Astrocyte (in vitro differentiated cells and primary cell): ENCODE results near the gene DAZAP1. TPM values are rescaled to one million over a fixed set of nuclear protein-coding genes. Genes with fewer than 3 reads are reported as not detected.

Experiments used
- DNase-seq: peaks from one replicate; pipeline ENCODE4 v3.0.0-alpha.2; 2010; ENCODE audit warnings: low read depth
- FAIRE-seq: peaks from 2 replicates; lab custom pipeline; 2011; peaks lifted over from hg19 to GRCh38; lab: Jason Lieb, UNC
- H2AFZ ChIP-seq: 2 replicates; pipeline ENCODE4 v1.6.0; 2012; ENCODE audit warnings: low read depth, low read length, inconsistent platforms
- H3K27ac ChIP-seq: 2 replicates; pipeline ENCODE4 v1.5.1; 2011; ENCODE audit warnings: low read depth, low read length, inconsistent platforms
- H3K27me3 ChIP-seq: 2 replicates; pipeline ENCODE4 v1.6.0; 2011; ENCODE audit warnings: low read length, inconsistent platforms; ENCODE audit not compliant: insufficient read depth
- H3K36me3 ChIP-seq: 2 replicates; pipeline ENCODE4 v1.5.1; 2011; ENCODE audit warnings: low read length, inconsistent platforms; ENCODE audit not compliant: insufficient read depth
- H3K4me1 ChIP-seq: 2 replicates; pipeline ENCODE4 v1.5.1; 2011; ENCODE audit warnings: low read length, inconsistent platforms; ENCODE audit not compliant: insufficient read depth
- H3K4me2 ChIP-seq: 2 replicates; pipeline ENCODE4 v1.6.0; 2012; ENCODE audit warnings: low read length, inconsistent platforms
- H3K4me3 ChIP-seq: 2 replicates; pipeline ENCODE4 v1.5.1; 2011; ENCODE audit warnings: low read depth, mild to moderate bottlenecking, low read length, inconsistent platforms; ENCODE audit not compliant: insufficient read depth
- H3K79me2 ChIP-seq: 2 replicates; pipeline ENCODE4 v1.6.0; 2012; ENCODE audit warnings: mild to moderate bottlenecking, low read length, inconsistent platforms; ENCODE audit not compliant: insufficient read depth
- H3K9ac ChIP-seq: 2 replicates; pipeline ENCODE4 v1.6.0; 2012; ENCODE audit warnings: mild to moderate bottlenecking, low read length, inconsistent platforms
- H3K9me3 ChIP-seq: 2 replicates; pipeline ENCODE4 v1.5.1; 2012; ENCODE audit warnings: low read depth, mild to moderate bottlenecking, low read length, inconsistent platforms; ENCODE audit not compliant: insufficient read depth
- H4K20me1 ChIP-seq: 2 replicates; pipeline ENCODE4 v1.6.0; 2012; ENCODE audit warnings: low read length, inconsistent platforms; ENCODE audit not compliant: insufficient read depth
- H3K27ac Mint-ChIP-seq: one replicate; pipeline ENCODE4 v1.8.0; 2021; ENCODE audit warnings: mild to moderate bottlenecking, mixed read lengths; ENCODE audit not compliant: unreplicated experiment
- H3K27me3 Mint-ChIP-seq: one replicate; pipeline ENCODE4 v1.8.0; 2021; ENCODE audit warnings: low read depth, mixed read lengths; ENCODE audit not compliant: unreplicated experiment
- H3K36me3 Mint-ChIP-seq: one replicate; pipeline ENCODE4 v1.8.0; 2021; ENCODE audit warnings: low read depth, mixed read lengths; ENCODE audit not compliant: unreplicated experiment
- H3K4me1 Mint-ChIP-seq: one replicate; pipeline ENCODE4 v1.8.0; 2021; ENCODE audit warnings: low read depth, mixed read lengths; ENCODE audit not compliant: unreplicated experiment
- H3K4me3 Mint-ChIP-seq: one replicate; pipeline ENCODE4 v1.8.0; 2021; ENCODE audit warnings: mild to moderate bottlenecking, moderate library complexity, mixed read lengths; ENCODE audit not compliant: unreplicated experiment
- H3K9me3 Mint-ChIP-seq: one replicate; pipeline ENCODE4 v1.8.0; 2021; ENCODE audit warnings: mild to moderate bottlenecking, mixed read lengths; ENCODE audit not compliant: unreplicated experiment
- CTCF ChIP-seq: IDR thresholded peaks from 2 replicates; pipeline ENCODE4 v1.5.1; 2011; ENCODE audit warnings: low read depth, mild to moderate bottlenecking, inconsistent platforms, low read length, moderate library complexity; ENCODE audit not compliant: insufficient read depth
- EZH2 ChIP-seq: IDR thresholded peaks from 2 replicates; pipeline ENCODE4 v1.6.1; 2012; ENCODE audit warnings: mild to moderate bottlenecking, low read length, inconsistent platforms; ENCODE audit not compliant: insufficient read depth
- total RNA-seq: library from RNA; stranded (reverse); gene quantifications from 2 replicates; pipeline ENCODE4 v1.2.1, GENCODE V29; 2021

Gene DAZAP1
- total RNA-seq, 1 donor from 2014 or later: 108 TPM

DNA sequence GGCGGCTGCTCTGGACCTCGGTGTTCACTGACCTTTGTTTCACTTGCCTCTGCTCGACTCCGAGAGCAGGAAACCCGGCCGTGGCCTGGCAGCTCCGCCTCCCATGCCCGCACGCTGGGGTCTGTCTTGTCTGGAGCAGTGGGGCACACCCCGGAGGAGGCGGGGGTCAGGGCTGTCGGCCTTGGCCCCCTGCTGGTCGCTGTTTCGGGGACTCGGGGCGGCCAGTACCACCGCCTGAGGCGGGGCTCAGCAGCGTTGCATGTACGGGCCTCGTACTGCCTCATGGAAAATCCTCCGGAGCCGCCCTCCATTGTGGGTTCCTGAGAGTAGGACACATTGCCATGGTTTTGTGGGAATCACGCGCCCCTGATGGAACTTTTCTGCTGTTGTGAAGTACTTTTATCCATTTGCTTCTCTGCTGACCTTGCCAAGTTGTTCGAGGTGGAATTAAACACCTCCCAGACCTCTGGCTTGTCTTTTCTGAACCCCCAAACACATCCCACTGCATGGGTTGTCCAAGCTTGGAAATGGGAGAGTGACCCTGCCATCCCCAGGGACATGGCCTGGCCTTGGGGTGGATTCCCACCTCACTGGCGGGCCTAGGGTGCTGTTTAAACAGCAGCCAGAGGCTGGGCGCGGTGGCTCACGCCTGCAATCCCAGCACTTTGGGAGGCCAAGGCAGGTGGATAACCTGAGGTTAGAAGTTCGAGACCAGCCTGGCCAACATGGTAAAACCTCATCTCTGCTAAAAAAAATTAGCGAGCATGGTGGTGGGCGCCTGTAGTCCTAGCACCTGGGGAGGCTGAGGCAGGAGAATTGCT lies 29.2 kb upstream of the DAZAP1 start:
- TF ChIP-seq EZH2: no peak
- TF ChIP-seq CTCF: no peak
- FAIRE-seq: no peak
- peaks cover 13% of the 10 kb centered on the region for H3K4me1 ChIP-seq
- H3K36me3 Mint-ChIP-seq: peaks cover 12% of the 10 kb centered on the region
- H4K20me1 ChIP-seq: peaks cover 32% of the 10 kb centered on the region
- no peak overlapping the region for H3K4me3 Mint-ChIP-seq
- H3K9me3 ChIP-seq: no peaks in the 10 kb centered on the region
- H3K27me3 Mint-ChIP-seq: no peaks in the 10 kb centered on the region
- no peak for DNase-seq
- H3K4me3 ChIP-seq: no peak overlapping the region
- no peak overlapping the region for H3K27ac ChIP-seq
- no peak overlapping the region for H3K27ac Mint-ChIP-seq
- H3K9ac ChIP-seq: no peak overlapping the region
- no peaks in the 10 kb centered on the region for H3K79me2 ChIP-seq
- no peak overlapping the region for H2AFZ ChIP-seq
- peaks cover 3% of the 10 kb centered on the region for H3K4me1 Mint-ChIP-seq
- no peak overlapping the region for H3K4me2 ChIP-seq
- H3K27me3 ChIP-seq: no peaks in the 10 kb centered on the region
- no peaks in the 10 kb centered on the region for H3K9me3 Mint-ChIP-seq
- H3K36me3 ChIP-seq: peaks cover 3% of the 10 kb centered on the region

- H3K4me2 ChIP-seq: no peak overlapping the region
- peaks cover 3% of the 10 kb centered on the region for H3K4me1 Mint-ChIP-seq
- FAIRE-seq: no peak
- H3K27me3 ChIP-seq: no peaks in the 10 kb centered on the region
- no peak for DNase-seq
- peaks cover 32% of the 10 kb centered on the region for H4K20me1 ChIP-seq
- peaks cover 9% of the 10 kb centered on the region for H3K36me3 Mint-ChIP-seq
- no peaks in the 10 kb centered on the region for H3K9me3 Mint-ChIP-seq
- H3K27ac ChIP-seq: no peak overlapping the region
- H3K36me3 ChIP-seq: peaks cover 3% of the 10 kb centered on the region
- no peak overlapping the region for H2AFZ ChIP-seq
- no peak overlapping the region for H3K27ac Mint-ChIP-seq
- TF ChIP-seq EZH2: no peak
- TF ChIP-seq CTCF: no peak
- peaks cover 2% of the 10 kb centered on the region for H3K4me1 ChIP-seq
- no peak overlapping the region for H3K9ac ChIP-seq
- H3K27me3 Mint-ChIP-seq: no peaks in the 10 kb centered on the region
- no peak overlapping the region for H3K4me3 ChIP-seq
- peaks cover 6% of the 10 kb centered on the region for H3K79me2 ChIP-seq
- H3K4me3 Mint-ChIP-seq: no peak overlapping the region
- H3K9me3 ChIP-seq: no peaks in the 10 kb centered on the region
Measured at GRCh38 chr19:1379126-1379905, 28.1 kb upstream of the DAZAP1 start.
